Stomach smooth muscle (tissue), 2 donors: ENCODE measurements around the gene MYZAP.
A peak's percentile ranks its signal among the peaks of the same experiment; 100 is the strongest.

Experiments used
- H3K27ac ChIP-seq: one replicate; pipeline ENCODE4 v1.7.0; 2013; ENCODE audit warnings: mild to moderate bottlenecking, low read length, inconsistent platforms
- H3K27me3 ChIP-seq, 2 donors: one replicate each; pipeline ENCODE4 v1.7.0; 2013; ENCODE audit warnings: low read length in 2 of 2; ENCODE audit not compliant: insufficient read depth in 2 of 2, control insufficient read depth in 1 of 2
- H3K36me3 ChIP-seq, 2 donors: one replicate each; pipeline ENCODE4 v1.7.0; 2013; ENCODE audit warnings: low read length in 2 of 2; ENCODE audit not compliant: control insufficient read depth in 2 of 2, insufficient read depth in 2 of 2
- H3K4me1 ChIP-seq: one replicate; pipeline ENCODE4 v1.7.0; 2013; ENCODE audit warnings: low read length; ENCODE audit not compliant: control insufficient read depth, insufficient read depth
- H3K4me3 ChIP-seq, 2 donors: one replicate each; pipeline ENCODE4 v1.7.0; 2013; ENCODE audit warnings: low read length in 2 of 2
- H3K9ac ChIP-seq, 2 donors: one replicate each; pipeline ENCODE4 v1.7.0; 2013; ENCODE audit warnings: low read length in 2 of 2, mild to moderate bottlenecking in 1 of 2
- H3K9me3 ChIP-seq, 2 donors: one replicate each; pipeline ENCODE4 v1.7.0; 2013; ENCODE audit warnings: low read length in 2 of 2; ENCODE audit not compliant: control insufficient read depth in 2 of 2
- donor health status: healthy.
- donor health status: Pancreatic carcinoma.

The MYZAP gene, protein sequence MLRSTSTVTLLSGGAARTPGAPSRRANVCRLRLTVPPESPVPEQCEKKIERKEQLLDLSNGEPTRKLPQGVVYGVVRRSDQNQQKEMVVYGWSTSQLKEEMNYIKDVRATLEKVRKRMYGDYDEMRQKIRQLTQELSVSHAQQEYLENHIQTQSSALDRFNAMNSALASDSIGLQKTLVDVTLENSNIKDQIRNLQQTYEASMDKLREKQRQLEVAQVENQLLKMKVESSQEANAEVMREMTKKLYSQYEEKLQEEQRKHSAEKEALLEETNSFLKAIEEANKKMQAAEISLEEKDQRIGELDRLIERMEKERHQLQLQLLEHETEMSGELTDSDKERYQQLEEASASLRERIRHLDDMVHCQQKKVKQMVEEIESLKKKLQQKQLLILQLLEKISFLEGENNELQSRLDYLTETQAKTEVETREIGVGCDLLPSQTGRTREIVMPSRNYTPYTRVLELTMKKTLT

DNA sequence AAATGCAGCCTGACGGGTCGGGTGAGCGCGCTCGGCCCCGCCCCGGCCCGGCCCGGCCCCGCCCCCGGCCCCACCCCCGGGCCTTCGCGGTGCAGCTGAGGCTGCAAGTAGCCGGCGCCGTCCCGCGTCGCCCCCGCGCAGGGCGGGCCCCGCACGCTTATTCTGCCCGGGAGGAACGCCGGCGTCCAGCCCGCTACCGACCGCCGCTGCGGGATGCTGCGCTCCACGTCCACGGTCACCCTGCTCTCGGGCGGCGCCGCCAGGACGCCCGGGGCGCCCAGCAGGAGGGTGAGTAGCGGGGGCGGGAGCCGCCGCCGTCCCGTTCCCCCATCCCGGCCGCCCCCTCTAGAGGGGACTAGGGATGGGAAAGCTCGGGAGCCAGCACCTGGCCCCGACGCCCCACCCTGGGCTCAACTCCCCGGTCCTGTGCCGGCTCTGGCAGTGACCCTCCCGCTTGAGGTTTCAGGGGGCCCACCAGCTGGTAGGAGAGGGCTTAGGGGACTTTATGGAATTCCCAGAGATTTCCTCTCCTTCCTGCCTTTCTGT lies at the start of gene MYZAP:
TSS of gene MYZAP (plus strand) at position 83 of the 546 bp plus-strand sequence. CDS start at position 214, 131 bp downstream.
- Histone ChIP-seq H3K4me1 (peaks cover 43% of the 10 kb centered on the region), H3K27ac (peak within 1 kb of the TSS; percentile 71)

DNA sequence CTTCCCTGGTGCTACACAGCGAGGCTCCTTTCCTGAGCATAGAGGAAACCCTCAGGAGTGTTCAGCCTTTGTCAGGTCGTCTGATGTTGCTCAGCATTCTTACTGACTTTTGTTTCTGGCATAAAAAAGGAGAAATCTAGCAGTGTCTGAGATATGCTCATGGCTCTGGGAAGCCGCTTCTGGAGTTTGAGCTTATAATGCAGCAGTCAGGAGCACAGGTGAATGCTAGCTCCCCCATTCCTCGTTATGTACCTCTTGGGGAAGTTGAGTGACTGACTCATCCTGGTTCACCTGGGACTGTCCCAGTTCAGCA lies 49.2 kb upstream of the MYZAP start:
- Histone ChIP-seq H3K27me3 (peaks cover 0 to 6% of the 10 kb centered on the region in 2 donors), H3K27ac (no peak overlapping the region), H3K9ac (no peak overlapping the region), H3K4me3 (no peak overlapping the region), H3K4me1 (peaks cover 7% of the 10 kb centered on the region), H3K9me3 (no peaks in the 10 kb centered on the region), H3K36me3 (peaks cover 0 to 8% of the 10 kb centered on the region in 2 donors)

More for the DNA sequence above, at the start of gene MYZAP:
- no peaks in the 10 kb centered on the region for H3K36me3 ChIP-seq
- peak within 1 kb of the TSS; percentile 80 to 82 for H3K4me3 ChIP-seq
- peak within 1 kb of the TSS; percentile 46 to 74 for H3K9ac ChIP-seq
- no peaks in the 10 kb centered on the region for H3K27me3 ChIP-seq
- H3K9me3 ChIP-seq: no peaks in the 10 kb centered on the region

DNA sequence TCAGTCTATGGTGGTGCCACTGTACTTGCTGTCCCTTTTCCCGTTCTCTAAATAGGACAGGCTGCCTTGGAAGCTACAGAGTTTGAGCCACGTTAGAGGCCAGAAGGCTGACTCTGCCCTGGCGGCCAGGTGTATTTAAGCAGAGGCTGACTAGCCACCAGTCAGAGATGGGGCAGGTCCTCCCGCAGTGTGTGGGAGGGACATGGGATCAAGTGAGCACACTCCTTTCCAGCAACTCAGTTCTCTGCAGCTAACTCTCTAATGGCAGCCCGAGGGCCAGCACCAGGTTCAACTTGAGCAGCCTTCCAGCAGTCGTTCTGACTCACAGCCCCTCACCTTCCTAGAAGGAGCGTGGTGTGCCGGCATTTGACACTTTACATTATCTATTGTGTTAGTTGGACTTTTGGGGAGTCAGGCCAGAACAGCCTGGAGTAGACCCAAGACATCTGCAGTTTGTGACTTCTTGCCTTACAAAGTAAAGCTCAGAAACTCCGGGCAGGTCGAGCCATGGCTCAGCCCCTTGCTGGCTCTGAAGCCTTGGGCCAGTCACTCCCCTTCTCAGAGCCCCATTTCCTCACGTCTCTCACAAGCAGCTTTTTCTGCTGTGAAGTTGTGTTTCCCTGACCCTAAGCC lies 46.7 kb upstream of the MYZAP start:
- Histone ChIP-seq H3K4me1 (peaks cover 7% of the 10 kb centered on the region), H3K9me3 (no peaks in the 10 kb centered on the region)

DNA sequence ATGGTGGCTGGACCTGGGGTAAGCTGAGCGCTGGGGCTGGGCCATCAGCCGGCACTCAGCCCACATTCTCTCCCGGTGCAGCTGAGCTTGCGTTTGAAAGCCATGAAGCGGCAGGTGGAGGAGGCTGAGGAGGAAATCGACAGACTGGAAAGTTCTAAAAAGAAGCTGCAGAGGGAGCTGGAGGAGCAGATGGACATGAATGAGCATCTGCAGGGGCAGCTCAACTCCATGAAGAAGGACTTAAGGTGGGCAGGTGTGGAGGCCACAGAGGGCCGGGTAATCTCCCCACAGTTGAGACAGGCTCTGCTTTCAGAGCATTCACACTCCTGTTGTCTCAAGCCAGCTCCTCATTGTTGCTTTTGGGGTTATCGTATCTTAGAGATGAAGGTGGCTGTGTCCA lies 45.7 kb upstream of the MYZAP start:
- no peak overlapping the region for H3K9ac ChIP-seq
- H3K4me3 ChIP-seq: no peak overlapping the region
- peaks cover 13% of the 10 kb centered on the region for H3K4me1 ChIP-seq
- no peaks in the 10 kb centered on the region for H3K9me3 ChIP-seq
- H3K27me3 ChIP-seq: peaks cover 0 to under 1% of the 10 kb centered on the region in 2 donors
- no peak overlapping the region for H3K27ac ChIP-seq
- H3K36me3 ChIP-seq: peaks cover 0 to 11% of the 10 kb centered on the region in 2 donors

More for the DNA sequence above, 46.7 kb upstream of the MYZAP start:
- H3K27me3 ChIP-seq: peaks cover 0 to 4% of the 10 kb centered on the region in 2 donors
- H3K4me3 ChIP-seq: no peak overlapping the region
- no peak overlapping the region for H3K27ac ChIP-seq
- H3K9ac ChIP-seq: no peak overlapping the region
- H3K36me3 ChIP-seq: peaks cover 0 to 11% of the 10 kb centered on the region in 2 donors

DNA sequence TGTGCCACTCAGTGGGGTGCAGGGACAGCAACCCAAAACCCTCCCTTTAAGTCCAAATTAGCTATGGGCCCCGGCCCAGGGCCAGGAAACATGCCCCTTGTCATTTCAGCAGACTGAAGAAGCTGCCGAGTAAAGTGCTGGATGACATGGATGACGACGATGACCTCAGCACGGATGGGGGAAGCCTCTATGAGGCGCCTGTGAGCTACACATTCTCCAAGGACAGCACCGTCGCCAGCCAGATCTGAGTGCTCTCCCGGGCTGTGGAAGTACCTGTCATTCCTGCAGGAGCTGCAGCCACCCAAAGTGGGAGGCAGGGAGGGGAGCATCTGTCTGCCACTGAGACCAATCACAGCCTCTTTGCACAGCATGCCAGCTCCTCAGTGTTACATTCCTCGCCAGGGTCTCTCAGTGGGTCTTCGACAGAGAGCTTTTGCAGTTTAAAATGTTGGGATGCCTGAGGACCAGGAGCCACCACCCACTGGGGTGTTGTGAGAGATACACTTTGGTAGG lies 44.4 kb upstream of the MYZAP start:
- Histone ChIP-seq H3K9ac (no peak overlapping the region), H3K27ac (no peak overlapping the region), H3K4me1 (peaks cover 10% of the 10 kb centered on the region), H3K36me3 (peaks cover 0 to 11% of the 10 kb centered on the region in 2 donors), H3K9me3 (no peaks in the 10 kb centered on the region), H3K4me3 (no peak overlapping the region), H3K27me3 (no peaks in the 10 kb centered on the region)

DNA sequence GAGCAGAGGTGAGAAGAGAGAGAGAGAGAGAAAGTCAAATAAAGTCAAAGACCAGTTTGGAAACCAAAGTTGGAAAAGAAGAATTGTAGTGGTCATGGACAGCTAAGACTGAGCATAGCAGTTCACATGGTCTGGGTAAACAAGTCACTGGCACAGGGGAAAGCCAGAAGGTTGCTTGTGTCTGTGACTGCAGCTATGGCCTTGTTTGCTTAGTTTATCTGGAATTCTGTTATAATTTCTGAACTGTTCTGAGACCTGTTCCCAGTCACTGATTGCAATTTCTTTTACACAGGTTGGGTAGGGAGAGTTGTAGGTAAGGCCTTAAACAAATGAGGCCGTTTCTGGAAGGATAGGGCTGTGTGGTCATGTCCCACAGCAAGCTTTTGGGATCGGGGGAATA lies 43.4 kb upstream of the MYZAP start:
- Histone ChIP-seq H3K27ac (no peak overlapping the region), H3K27me3 (no peaks in the 10 kb centered on the region), H3K9ac (no peak overlapping the region), H3K4me1 (peaks cover 10% of the 10 kb centered on the region), H3K9me3 (no peaks in the 10 kb centered on the region), H3K4me3 (no peak overlapping the region), H3K36me3 (peaks cover 0 to 11% of the 10 kb centered on the region in 2 donors)

DNA sequence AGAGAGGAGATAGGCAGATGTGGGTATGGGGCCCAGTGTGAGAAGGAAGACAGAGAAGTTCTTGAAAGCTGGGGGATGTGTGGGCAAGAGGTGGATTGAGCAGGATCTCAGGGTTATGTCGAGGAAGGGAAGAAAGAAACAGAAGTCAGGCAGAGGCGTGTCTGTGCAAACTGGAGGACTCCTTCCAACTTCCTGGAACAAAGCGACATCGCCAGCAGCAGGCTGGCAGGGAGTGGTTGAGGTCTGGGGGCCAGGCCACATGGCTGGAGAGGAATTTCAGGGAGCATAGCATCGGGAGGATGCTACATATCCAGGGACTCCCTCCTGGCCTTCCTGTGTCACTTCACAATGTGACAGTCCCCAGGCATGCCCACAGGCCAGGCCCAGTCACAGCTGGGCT lies 42.9 kb upstream of the MYZAP start:
- H3K9me3 ChIP-seq: no peaks in the 10 kb centered on the region
- no peaks in the 10 kb centered on the region for H3K27me3 ChIP-seq
- H3K4me1 ChIP-seq: peaks cover 10% of the 10 kb centered on the region
- no peak overlapping the region for H3K27ac ChIP-seq
- H3K9ac ChIP-seq: no peak overlapping the region
- H3K4me3 ChIP-seq: no peak overlapping the region
- peaks cover 0 to 11% of the 10 kb centered on the region in 2 donors for H3K36me3 ChIP-seq

DNA sequence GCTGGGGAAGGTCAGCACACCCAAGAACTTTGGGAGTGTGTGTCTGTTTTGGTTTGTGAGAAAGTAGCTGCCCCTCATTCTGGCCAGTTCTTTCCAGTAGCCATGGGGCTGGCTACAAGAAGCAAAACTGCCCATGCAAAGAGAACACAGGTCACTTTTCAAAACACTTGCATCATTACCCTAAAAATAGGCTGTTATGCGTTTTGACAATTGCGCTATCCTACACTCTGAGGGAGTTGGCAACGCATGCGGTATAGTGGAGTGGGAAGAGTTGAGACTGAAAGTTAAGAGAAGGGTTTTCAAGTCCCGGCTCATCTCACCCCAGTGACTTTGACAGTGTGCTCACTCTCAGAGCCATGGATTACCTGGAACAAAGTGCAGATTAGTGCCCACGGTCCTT lies 41.8 kb upstream of the MYZAP start:
- H3K4me3 ChIP-seq: no peak overlapping the region
- no peak overlapping the region for H3K27ac ChIP-seq
- no peak overlapping the region for H3K9ac ChIP-seq
- H3K36me3 ChIP-seq: peaks cover 0 to 10% of the 10 kb centered on the region in 2 donors
- H3K9me3 ChIP-seq: no peaks in the 10 kb centered on the region
- peaks cover 20% of the 10 kb centered on the region for H3K4me1 ChIP-seq
- H3K27me3 ChIP-seq: no peaks in the 10 kb centered on the region

DNA sequence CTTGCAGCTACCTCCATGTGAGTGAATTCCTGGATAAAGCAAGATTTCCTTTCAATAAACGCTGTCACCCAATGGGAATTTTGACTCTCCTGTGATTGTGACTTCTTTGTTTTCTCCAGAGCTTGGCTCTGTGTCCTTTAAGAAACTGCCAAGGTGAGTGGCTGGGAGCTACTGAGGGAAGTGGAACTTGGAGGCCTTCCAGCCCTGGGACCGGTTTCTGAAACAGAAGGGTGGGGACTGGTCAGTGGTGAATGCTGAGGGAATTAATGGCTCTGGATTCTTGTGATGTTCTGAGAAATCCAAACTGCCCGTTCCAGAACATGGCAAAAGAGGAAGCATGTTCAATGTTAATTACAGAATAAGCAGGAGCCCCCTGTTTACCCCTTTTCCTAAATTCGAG lies 41.1 kb upstream of the MYZAP start:
- Histone ChIP-seq H3K27me3 (no peaks in the 10 kb centered on the region), H3K4me1 (peaks cover 25% of the 10 kb centered on the region), H3K9me3 (no peaks in the 10 kb centered on the region), H3K4me3 (no peak overlapping the region), H3K9ac (no peak overlapping the region), H3K27ac (peak overlapping the region; percentile 18), H3K36me3 (peaks cover 0 to 9% of the 10 kb centered on the region in 2 donors)

DNA sequence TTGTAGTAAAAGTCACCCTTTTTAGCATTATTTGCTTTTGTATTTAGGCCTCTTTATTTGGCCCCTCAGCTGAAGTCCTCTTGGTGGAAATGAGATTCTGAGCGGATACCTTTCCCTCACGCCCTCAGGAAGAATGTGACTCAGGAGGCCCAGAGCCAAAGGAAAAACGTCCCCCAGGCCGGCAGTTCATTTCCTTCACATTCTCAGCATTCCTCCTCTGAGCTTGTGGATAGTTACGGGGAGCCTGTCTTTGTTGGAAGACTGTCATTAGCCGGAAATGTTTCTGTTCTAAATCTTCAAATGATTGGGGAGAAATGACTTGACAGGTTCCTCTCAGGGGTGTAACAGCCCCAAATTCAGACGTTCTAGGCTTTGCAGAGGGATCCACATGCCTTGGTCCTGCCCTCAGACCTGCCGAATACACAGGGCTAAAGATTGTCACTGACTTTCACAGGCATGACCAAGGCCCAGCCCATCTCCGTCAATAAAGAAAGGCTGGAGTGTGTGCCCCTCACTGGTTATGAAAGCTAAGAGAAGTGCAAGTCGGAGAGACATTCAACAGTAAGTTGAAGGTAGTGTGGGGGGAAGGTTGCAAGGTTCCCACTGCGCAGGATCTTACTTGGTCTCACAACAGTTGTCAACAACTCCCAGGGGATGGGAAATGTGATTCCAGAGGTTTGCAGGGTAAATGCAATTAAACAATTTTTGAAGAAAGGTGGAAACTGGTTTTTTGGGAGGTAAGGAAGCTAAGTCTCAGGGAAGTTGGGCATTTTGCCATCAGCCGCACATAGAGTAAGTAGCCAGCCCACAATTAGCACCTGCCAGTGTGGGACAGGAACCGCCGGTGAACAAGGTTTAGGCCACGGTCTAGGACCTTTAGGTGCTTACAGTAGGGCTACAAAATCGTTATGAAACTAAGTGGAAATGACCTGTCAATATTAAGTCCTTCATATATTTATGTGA lies 39.7 kb upstream of the MYZAP start:
- Histone ChIP-seq H3K27me3 (no peaks in the 10 kb centered on the region), H3K9me3 (no peaks in the 10 kb centered on the region), H3K4me3 (no peak overlapping the region), H3K36me3 (peaks cover 0 to 5% of the 10 kb centered on the region in 2 donors), H3K27ac (peak overlapping the region; percentile 11), H3K9ac (no peak overlapping the region), H3K4me1 (peaks cover 25% of the 10 kb centered on the region)
